GM21526 (cell line): ENCODE measurements around the gene INPP5E.

Experiments used
- ATAC-seq: cut with Tn5 transposase; IDR thresholded peaks from one replicate; pipeline ENCODE4 v1.9.1; 2021; ENCODE audit warnings: moderate library complexity; ENCODE audit not compliant: unreplicated experiment, low FRiP score

Gene INPP5E

DNA sequence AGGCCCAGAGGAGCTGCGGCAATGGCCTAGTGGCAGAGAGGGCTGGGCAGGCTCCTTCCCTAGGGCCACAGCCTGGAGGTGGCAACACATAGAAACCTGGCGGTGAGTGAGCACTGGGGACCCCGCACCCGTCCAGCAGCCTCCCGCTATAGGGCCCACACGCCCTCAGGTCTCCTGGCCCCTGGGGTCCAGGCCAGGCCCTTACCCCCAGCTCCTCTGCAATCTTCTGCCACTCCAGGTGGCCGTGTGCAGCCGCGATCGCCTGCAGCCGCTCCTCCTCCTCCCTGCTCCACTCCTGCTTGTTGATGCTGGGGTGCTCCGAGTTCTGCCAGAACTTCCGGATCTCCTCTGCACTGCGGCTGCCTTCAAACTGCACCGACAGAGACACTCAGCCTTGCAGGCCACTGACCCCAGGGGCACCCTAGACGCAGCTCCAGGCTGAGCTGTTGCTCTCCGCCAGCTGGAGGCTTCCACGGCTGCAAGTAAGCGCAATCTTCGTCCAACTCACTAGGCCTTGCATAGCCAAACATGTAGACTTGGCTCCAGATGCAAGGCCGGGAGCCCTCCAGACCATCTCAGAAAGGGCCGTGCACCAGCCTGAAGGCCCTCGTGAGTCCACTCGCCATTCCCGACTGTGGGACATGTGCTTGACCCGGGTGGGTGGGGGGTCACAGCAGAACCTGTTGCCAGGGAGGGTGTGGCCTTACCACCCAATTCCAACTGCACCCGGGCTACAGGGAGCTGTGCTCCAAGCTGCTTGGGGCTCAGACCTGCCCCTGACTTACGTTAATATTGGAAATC lies 47.7 kb downstream of the INPP5E start:
- no peak for ATAC-seq

DNA sequence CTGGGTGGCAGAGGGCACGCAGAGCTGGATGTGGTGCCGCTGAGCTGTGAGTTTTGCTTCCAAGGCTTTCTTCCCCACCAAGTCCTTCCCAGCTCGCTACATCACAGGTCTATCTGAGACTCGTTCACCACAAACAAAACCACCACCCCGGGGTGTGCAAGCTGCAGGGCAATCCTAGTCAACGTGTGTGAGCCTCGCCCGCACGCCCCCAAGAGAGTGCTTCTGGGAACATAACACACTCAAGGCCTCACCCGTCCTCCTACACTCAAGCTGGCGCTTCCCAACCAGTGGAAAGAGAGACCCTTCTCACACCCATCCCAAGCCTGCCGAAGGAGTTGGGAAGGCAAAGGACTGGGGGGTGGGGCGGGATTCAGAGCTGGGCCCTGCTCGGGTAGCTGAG lies 50.2 kb downstream of the INPP5E start:
- ATAC-seq = no peak

DNA sequence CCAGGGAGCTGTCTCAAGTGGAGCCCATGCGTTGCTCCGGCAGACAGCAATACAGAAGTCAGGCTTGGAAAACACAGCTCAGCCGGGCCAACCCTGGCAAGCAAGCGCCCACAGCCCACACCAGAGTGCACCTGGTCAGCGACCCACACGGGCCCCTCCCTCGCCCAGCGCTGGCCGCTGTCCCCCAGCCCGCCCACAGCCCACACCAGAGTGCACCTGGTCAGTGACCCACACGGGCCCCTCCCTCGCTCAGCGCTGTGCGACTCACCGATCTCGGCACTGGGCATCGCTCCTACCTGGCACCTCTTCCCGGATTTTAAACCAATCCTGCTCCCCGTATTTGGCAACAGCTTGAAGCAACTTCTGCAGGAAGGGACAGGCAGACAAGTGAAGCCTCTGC lies 52.4 kb downstream of the INPP5E start:
- no peak for ATAC-seq

DNA sequence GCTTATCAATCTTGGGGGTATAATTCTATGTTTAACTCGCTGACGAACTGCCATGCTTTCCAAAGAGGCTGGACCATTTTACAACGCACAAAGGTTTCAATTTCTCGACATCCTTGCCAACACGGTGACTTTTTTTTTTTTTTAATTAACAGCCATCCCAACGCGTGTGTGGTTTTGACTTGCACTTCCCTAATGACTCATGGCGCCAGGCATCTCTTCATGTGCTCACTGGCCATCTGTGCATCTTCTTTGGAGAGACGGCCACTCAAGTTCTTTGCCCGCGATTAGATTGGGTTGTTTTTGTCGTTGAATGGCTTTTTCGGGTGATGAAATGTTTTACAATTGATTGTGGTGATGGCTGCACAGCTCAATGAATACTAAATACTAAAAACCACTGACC lies 53.6 kb downstream of the INPP5E start:
- ATAC-seq = no peak

DNA sequence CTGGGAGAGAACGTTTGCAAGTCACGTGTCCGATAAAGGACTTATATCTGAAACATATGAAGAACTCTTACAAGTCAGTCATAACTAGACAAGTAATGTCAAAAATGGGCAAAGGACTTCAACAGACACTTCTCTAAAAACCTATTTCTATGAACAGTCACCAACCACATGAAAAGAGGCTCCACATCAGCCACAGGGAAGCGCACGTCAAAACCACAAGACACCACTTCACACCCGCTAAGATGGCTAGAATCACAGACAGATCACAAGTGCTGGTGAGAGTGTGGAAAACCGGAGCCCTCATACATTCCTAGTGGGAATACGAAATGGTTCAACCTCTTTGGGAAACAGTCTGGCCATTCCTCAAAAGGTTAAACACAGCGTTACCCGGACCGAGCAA lies 54.6 kb downstream of the INPP5E start:
- ATAC-seq = no peak

DNA sequence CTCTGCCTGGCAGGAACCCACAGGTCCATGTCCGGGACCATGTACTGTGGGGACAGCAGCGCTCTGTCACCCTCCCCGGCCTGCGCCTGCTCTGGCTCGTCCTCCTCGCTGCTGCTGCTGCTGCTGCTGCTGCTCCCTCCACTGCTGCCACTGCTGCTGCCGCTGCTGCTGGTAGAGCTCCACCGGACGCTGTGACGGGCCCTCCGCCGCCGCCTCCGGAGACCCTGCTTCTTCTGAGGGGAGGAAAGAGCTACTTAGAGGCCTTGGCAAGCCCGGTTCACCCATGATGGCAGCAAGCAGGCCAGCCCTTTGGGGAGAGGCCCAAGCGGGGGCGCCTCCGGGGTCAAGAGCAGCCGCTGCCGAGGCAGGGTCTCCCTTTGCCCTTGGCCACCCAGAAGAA lies 56.2 kb downstream of the INPP5E start:
- no peak for ATAC-seq

DNA sequence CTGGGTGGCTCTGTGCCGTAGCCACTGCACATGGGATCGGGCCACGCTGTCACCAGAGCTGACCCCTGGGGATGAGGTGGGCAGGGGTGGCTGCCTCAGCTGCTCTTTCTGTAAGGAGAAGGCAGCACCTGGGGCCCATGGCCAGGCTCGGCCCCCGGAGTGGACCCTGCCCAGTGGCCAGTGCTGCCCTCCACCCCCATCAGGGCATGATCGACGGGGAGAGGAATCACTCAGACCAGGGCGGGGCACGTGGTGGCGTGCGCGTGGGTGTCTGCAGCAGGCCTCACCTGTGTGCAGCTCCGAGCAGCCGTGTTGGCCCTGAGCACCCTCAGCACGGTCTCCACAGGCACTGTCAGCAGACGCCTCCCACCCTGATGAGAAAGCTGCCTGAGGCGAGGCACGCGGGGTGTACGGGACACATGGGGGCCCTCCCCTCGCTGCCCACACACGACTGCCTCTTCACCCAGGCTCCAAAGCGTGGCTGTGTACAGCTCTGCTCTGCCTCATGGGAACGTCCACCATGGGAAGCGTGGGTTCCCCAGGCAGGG lies 57.6 kb downstream of the INPP5E start:
- no peak for ATAC-seq

DNA sequence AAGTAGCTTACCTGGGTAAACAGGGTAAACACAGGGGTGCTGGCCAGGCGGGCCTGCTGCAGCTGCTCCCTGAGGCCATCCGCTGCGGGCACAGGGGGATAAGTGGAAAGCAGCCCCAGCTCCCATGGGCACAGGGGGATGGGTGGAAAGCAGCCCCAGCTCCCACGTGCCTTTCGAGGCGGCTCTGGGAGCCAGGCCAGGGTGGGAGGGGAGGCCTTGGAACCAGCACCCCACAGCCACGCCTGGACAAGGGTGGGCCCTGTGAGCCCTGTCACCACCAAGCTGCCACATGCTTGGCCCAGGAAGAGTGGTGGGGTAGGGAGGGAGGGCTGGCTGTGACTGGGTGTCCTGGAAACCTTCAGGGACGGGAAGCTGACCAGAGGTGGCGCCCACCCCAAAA lies 58.3 kb downstream of the INPP5E start:
- ATAC-seq = no peak

DNA sequence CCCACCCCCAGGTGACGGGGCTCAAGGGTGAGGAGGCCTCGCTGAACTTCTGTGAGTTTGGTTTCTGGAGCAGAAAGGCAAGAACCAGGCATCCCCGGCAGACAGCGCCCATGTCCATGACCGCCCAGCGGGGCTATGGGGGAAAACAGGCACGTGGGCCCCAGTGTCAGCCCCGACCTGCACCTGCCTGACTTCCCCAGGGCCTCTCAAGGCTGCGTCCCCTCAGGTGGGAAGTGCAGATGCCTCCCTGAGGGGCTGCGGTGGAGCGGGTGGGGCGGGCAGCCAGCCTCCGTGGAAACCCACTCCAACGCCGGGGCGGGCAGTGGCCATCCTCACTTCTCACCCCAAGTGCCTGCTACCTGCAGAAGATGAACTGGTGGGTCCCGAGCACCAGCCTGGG lies 59.3 kb downstream of the INPP5E start:
- ATAC-seq = no peak

DNA sequence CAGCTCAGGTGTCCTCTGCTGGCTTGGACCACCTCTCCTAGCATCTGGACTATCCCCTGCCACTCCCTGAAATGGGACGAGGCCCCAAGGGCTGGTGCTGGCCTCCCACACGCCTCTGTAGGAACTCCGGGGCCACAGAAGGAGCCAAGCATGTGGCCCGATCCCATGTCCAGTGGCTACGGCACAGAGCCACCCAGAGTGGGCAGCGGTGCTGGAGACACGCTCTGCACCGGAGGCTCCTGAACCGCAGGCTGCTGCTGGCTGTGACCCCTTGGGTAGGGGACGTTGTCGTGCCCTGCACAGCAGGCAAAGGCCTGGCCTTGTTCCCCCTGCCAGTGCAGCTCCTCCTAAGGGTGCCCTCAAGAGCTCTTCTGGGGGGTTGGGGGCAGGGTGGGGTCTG lies 59.8 kb downstream of the INPP5E start:
- ATAC-seq = no peak

DNA sequence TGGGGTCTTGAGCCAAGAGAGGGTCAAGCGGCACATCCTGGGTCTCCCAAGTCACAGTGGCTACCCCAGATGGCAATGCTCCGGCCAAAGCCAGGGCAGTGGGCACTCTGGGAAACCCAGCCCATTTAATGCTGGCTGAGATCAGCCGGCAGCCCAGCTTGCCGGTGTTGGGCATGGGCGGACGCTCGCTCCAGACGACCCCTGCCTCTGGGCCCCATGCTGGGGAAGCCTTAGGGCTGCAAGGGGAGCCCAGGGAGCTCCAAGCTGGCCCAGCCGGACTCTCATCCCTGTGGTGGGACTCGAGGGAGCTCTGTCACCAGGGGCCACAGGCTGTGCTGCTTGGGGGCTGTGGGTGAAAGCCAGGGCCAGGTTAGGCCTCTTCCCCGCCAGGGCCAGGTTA lies 60.2 kb downstream of the INPP5E start:
- ATAC-seq = no peak

DNA sequence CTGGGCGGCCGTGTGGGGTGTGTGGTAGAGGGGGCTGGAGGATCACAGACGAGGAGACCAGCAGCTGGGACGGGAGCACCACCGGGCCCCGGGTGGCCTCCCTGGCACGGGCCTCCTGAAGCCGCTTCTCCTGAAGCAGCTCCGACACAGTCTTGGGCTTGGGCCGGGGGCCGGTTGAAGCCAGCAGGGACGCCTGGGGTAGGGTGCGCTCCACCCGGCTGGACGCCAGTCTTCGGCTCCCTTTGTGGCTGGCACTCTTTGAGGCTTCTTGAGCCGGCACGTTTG lies 60.7 kb downstream of the INPP5E start:
- no peak for ATAC-seq
